Activated CD4-positive, alpha-beta T cell treated with anti-CD3 and anti-CD28 coated beads, Interleukin-2, amount 50 U/mL, for 4 hours (primary cell): ENCODE results near the gene KCNB1.

Source experiments
- DNase-seq, 2 experiments: peaks; one replicate each; pipeline ENCODE4 v3.0.0-alpha.2; 2020

Gene KCNB1

DNA sequence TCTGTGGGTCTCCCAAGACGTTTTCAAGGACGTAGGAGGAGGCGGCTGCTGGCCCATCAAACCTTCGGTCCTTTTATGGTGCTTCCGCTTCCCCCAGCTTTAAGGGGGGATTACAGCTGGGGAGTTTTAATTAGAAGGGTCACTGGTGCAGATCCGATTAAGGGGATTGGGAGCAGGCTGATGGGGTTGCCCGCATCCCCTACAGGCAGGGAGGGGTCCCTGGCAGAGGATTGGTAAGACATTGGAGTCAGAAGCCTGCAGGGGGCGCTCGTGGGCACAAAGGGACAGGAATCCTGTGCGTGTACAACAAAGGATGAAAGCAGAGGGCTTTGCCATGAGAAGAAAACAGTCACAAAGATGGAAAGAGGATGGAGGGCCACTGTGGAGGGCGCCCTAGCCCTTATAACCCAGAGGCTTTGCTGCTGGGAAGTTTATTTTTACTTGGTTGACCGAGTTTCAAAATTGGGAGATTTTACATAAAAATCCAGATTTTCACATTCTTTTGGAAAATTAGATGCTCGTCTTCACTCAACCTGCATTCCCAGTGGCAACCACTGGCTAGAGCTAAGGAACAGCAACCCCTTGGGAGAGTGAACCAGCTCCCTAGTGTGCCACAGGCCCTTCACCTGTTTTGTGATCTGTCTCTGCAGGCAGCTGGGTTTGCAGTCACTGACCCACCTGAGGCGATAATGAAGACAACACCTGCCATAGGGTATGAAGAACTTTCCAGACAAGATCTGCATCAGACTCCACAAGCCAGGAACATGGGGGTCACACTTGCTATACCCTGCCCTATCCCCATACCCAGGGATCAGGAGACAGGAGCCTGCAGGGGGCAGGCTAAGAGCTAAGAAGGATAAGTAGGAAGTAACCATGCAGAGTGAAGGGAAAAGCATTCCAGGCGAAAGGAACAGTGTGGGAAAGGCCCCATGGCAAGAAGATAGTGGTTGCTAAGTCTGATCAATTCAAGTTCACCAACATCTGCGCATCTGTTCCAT is 97.7 kb downstream of the KCNB1 start:
- DNase-seq, result peak; percentile 41 to 52

DNA sequence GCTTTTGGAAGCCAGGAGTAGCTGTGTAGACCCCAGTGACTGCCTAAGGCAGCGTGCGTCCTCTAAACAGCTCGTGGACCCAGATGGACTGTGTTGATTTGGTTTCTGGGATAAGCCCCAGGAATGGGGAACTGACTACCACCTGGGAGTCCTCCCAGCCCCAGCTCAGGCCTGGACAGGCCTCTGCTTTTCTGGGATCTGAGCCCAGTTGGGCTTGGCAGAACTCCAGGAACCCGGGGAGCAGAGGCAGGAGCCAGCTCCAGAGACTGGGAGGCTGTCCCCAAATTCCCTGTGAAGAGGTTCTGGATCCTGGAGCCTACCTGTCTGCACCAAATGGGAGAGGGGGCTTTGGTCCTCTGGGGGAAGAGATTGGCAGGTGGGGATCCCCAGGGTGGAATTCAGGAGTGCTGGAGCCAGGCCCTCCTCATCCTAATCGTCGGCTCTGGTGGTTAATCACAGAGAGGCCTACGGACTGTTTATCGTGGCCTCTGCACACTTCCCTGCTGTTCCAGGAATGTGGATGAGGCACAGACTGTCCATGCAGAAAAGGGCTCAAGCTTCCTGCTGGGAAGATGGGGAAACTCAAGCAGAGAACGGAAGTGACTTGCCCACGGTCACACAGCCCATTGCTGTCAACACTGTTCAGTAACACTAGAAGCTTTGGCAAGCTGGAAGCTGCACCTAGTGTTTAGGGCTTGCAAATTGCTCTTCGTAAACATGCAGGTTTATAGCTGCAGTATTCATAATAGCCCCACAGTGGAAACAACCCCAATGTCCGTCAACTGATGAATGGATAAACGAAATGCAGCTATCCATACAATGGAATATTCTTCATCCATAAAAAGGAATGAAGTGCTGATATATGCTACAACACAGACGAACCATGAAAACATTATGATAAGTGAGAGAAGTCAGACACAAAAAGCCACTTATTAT is 100.6 kb downstream of the KCNB1 start:
- no peak for DNase-seq

DNA sequence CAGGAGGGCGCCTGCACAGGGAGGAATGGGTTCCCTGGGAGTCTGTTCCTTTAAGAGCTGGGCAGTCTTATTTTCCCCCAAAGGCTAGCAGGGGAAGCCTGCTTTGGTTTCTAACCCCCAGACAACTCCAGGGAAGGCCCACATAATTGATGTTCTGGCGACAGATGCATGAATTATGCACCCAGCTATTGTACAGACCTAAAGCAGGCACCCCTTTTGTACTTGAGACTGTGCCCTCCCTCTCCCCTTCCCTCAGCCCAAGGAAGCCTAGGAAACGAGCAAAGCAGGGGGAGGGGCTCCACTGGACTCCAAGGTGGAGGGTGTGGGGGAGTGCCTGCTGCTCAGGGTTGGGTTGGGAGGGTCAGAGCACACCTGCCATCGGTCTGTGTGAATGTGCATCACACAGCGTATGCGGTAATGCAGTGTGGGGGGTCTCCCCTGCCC is 102.1 kb downstream of the KCNB1 start:
- DNase-seq, result no peak

GRCh38 chr20:49379338-49379737 is 103.1 kb downstream of the KCNB1 start:
- DNase-seq, result no peak

- no peak for DNase-seq
Measured at GRCh38 chr20:49377326-49377725, 105.1 kb downstream of the KCNB1 start.

DNA sequence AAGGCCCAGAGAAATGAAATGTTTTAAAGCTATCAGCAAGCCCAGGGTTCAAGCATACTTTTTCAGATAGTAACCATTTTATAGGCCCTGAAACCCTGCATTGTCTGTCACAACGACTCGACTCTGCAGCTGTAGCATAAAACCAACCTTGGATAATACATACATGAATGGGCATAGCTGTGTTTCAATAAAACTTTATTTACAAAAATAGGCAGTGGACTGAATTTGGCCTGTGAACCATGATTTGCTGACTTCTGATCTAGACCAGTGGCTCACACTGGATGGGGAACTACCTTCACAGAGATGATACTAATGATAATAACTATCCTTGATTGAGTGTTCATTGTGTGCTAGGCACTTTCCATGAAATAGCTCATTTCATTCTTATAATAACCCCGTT is 107.3 kb downstream of the KCNB1 start:
- DNase-seq, result no peak

DNA sequence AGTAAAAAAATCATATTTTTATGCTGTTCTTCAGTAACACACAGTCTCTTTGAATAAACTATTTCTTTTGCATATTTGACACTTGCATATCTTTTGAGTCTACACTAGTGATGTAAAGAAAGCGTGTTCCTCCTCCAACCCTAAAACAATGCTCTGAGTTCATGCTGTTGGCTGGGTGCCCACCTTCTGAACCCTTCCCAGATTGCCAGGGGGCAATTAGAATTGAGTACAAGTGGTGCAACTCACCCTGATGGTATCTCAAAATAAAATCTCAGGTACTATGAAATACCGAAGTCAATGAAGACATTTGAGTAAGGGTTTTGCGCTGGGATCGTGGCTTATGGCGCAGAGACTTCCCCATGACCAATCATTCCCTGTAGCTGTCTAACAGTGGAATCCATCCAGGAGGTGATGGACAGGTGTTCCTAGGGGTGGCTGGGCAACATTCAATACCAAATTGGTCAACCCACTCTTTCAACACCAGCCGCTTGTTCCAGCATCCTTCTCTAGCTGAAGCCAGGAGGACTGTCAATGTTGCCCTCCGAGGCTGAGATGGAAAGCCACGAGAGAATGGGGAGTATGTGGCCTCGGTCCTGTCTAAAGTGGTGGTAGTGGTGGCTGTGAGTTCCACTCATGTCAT is 110.3 kb downstream of the KCNB1 start:
- DNase-seq, result no peak

- no peak for DNase-seq
Measured at GRCh38 chr20:49368596-49368995, 113.9 kb downstream of the KCNB1 start.

DNA sequence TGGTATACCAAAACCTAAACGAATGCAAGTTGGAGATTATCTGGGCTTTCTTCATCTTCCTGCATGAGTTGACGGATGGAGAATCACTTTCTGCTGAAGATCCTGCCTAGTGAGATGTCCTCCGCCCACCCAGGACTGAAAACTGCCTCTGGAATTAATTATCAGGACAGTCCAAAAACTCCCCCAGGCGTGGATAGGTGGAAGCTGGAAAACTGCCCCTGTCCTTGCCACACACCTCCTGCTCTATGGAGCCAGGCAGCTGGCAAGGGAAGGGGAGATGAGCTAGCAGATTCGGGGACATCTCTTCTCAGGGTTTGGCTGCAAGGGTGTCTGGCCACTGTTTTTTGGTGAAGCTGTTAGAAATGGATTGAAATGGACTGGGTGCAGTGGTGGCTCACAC is 115.4 kb downstream of the KCNB1 start:
- no peak for DNase-seq

GRCh38 chr20:49366687-49367086 is 115.8 kb downstream of the KCNB1 start:
- DNase-seq, result no peak

GRCh38 chr20:49361862-49362660 is 120.4 kb downstream of the KCNB1 start:
- no peak for DNase-seq

DNA sequence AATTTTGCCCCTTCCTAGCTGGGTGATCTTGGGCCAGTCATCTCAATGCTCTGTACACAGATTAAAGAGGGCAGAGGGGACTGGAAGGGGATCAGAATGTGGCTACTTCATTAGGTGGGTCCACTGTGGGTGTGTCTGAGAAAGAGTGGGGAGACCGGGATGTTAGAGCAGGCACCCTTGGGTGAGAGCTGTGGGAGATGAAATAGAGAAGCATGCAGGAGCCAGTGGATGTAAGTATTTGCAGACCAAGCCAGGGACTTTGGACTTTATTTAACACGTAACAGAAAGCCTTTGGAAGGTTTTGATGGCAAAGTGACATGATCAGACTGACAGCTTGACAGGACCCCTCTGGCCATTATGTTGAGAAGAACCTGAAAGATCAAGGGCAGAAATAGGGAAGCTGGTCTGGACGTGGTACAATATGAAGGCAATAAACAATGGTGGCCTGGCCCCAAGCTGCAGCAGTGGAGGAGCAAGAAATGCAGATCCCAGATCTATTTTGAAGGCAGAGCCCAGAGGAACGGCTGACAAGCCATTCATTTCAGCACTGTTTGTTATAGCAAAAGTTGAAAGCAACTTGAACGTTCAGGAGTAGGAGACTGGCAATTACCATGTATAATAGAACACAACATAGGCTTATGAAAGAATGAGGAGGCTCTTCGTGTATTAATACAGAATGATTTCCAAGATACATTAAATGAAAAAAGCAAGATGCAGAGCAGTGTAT is 122.1 kb downstream of the KCNB1 start:
- no peak for DNase-seq

GRCh38 chr20:49356676-49357075 is 125.8 kb downstream of the KCNB1 start:
- no peak for DNase-seq

- no peak for DNase-seq
Measured at GRCh38 chr20:49354673-49355072, 127.8 kb downstream of the KCNB1 start.

DNA sequence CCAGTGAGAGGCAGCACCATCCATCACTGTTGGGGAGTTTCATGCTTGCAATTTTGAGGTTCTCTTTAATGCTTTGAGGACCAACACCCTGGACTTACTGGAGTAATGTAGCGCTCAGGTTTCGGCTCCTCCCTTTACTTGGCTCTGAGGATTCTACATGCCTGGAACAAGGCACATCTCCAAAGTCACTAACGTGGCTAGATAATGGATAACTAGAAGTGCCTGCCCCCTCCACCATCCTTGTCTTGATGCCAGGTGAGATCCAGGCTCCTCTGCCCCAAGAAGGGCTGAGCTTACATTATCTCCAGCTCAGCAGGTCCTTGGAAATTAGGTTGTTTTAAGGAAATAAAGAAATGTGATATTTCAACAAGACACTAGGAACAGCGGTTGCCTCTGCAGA is 129.1 kb downstream of the KCNB1 start:
- DNase-seq, result no peak

GRCh38 chr20:49352751-49353150 is 129.7 kb downstream of the KCNB1 start:
- DNase-seq, result no peak

GRCh38 chr20:49351775-49352174 is 130.7 kb downstream of the KCNB1 start:
- DNase-seq, result no peak

DNA sequence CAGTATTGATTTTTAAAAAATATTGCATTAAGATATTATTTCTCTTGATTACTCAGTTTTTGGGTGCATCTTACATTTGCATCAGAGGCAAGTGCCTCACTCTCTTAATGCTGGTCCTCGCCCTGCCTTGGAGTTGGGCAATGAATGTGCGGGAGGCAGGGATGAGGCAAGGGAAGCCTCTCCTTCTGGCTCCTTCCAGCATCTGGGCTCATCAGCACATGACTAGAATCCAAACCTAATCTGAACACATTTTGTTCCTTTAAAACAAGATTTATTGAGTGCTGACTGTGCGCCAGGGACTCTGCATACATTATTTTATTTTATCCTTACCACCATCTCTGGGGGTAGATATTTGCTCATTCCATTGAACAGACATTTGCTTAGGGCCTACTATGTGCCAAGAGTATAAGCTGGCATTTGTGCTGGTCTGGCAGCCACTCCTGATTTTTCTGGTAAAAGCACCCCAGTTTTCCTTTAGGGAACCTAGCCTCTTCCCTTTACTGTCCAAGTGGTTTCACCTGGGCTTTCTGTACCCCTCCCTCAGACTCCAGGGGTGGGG is 132.7 kb downstream of the KCNB1 start:
- no peak for DNase-seq

DNA sequence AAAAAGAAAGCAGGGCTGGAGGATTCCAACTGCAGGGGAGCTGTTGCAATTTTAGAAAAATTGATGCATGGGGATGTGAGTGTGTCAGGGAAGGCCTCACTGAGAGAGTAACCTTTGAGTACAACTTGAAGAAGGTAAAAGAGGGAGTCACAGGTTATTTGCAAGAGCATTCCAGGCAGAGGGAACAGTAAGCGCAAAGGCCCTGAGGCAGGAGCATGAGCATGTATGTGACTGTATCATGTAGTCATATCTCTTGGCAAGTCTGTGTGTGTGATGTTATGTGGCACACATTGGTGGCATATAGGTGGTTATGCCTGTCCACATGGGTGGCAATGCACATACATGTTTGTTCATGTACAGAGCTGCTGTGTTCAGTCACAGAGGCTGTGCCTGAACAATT is 133.4 kb downstream of the KCNB1 start:
- DNase-seq, result no peak

DNA sequence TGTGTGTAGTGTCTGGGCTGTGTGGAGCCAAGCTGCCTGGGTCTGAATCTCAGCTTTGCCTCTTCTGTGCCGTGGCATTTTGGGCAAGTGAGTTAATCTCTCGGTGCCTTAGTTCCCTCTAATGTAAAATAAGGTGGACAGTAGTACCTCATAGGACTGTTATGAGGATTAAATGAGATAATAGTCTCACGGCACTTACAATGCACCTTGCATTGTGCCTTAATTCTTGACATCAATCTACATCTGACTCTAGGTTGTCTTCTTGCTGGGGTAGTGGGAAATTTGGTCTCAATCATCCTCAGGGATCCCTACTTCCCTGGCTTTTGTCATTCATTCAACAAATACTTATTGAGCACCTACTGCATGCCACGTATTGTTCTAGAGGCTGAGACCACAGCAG is 133.9 kb downstream of the KCNB1 start:
- DNase-seq, result no peak

DNA sequence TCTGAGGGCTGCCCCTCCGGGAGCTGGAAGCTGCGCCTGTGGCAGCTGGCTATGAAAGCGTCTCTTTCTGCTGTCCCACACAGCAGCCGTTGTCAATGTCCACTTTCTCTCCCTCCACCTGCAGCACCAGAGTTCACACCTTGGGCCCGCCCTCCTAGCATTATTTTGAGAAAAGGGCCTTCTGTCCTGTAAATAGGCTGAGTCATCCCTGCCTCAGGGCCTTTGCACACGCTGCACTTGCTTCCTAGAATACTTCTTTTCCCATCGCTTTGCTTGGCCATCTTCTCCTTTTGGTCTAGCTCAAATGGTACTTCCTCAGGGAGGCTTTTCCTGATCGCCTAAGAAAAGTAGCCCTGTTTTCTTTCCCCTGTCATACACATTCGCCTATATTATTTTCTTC is 135.3 kb downstream of the KCNB1 start:
- no peak for DNase-seq
